Globus pallidus (tissue), 1 donor: Measurements from ENCODE around the gene FIGN.

Experiments used
- DNase-seq: peaks from one replicate; pipeline ENCODE4 v3.0.0-alpha.2; 2015; ENCODE audit warnings: low spot score

FIGN gene

GRCh38 chr2:163662141-163662780, 73.5 kb downstream of the FIGN start:
- no peak for DNase-seq

- no peak for DNase-seq
Measured at GRCh38 chr2:163659224-163659623, 76.6 kb downstream of the FIGN start.

GRCh38 chr2:163658556-163658955, 77.3 kb downstream of the FIGN start:
- no peak for DNase-seq

GRCh38 chr2:163657281-163657656, 78.5 kb downstream of the FIGN start:
- no peak for DNase-seq

GRCh38 chr2:163656622-163657280, 79.1 kb downstream of the FIGN start:
- no peak for DNase-seq

GRCh38 chr2:163655667-163656066, 80.1 kb downstream of the FIGN start:
- no peak for DNase-seq

GRCh38 chr2:163652751-163653150, 83.1 kb downstream of the FIGN start:
- no peak for DNase-seq

GRCh38 chr2:163649080-163649479, 86.7 kb downstream of the FIGN start:
- DNase-seq, result no peak

GRCh38 chr2:163647300-163647699, 88.5 kb downstream of the FIGN start:
- no peak for DNase-seq

GRCh38 chr2:163646687-163647086, 89.1 kb downstream of the FIGN start:
- no peak for DNase-seq

- DNase-seq, result no peak
Measured at GRCh38 chr2:163644238-163644637, 91.6 kb downstream of the FIGN start.

- no peak for DNase-seq
Measured at GRCh38 chr2:163641986-163642385, 93.8 kb downstream of the FIGN start.

- no peak for DNase-seq
Measured at GRCh38 chr2:163640542-163641193, 95.1 kb downstream of the FIGN start.

GRCh38 chr2:163637871-163638270, 97.9 kb downstream of the FIGN start:
- peak; percentile 23 for DNase-seq

- DNase-seq, result no peak
Measured at GRCh38 chr2:163633291-163633690, 102.5 kb downstream of the FIGN start.

GRCh38 chr2:163630836-163631235, 105.0 kb downstream of the FIGN start:
- DNase-seq, result no peak

GRCh38 chr2:163626639-163627109, 109.1 kb downstream of the FIGN start:
- DNase-seq, result no peak

GRCh38 chr2:163626208-163626607, 109.6 kb downstream of the FIGN start:
- DNase-seq, result no peak

GRCh38 chr2:163625632-163626031, 110.2 kb downstream of the FIGN start:
- no peak for DNase-seq

GRCh38 chr2:163621445-163622004, 114.3 kb downstream of the FIGN start:
- DNase-seq, result no peak

- no peak for DNase-seq
Measured at GRCh38 chr2:163617517-163617916, 118.3 kb downstream of the FIGN start.

- peak; percentile 59 for DNase-seq
Measured at GRCh38 chr2:163613266-163613731, 122.5 kb downstream of the FIGN start.

GRCh38 chr2:163612332-163612731, 123.5 kb downstream of the FIGN start:
- peak; percentile 67 for DNase-seq
